D721Med (cell line): ENCODE results near the gene NPAS3.

Source experiments
- DNase-seq: peaks from one replicate; pipeline ENCODE4 v3.0.0; 2011; ENCODE audit warnings: low spot score; ENCODE audit not compliant: insufficient read length
- FAIRE-seq: peaks from 2 replicates; lab custom pipeline; 2011; peaks lifted over from hg19 to GRCh38; lab: Jason Lieb, UNC
- TF ChIP-seq, protein P1 (sequence below): IDR thresholded peaks from 2 replicates; pipeline ENCODE4 v1.5.1; 2012; ENCODE audit warnings: mild to moderate bottlenecking, control low read depth; ENCODE audit not compliant: insufficient read depth; ENCODE audit errors: missing control alignments

NPAS3 gene

DNA sequence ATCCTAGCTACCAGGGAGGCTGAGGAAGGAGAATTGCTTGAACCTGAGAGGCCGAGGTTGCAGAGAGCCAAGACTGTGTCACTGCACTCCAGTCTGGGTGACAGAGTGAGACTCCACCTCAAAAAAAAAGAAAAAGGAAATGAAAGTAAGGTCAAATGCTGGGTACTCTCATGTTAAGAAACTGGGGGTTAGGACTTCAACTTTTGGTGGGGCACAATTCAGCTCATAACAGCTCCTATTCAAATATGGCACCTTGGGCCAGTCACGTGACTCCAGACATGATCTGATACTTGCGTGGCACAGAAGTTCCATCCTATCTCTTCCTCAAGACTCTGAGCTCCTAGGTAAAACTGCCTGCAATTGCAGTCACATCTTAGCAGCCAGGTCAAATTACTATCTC lies 869.5 kb downstream of the NPAS3 start:
- TF ChIP-seq, protein P1, sequence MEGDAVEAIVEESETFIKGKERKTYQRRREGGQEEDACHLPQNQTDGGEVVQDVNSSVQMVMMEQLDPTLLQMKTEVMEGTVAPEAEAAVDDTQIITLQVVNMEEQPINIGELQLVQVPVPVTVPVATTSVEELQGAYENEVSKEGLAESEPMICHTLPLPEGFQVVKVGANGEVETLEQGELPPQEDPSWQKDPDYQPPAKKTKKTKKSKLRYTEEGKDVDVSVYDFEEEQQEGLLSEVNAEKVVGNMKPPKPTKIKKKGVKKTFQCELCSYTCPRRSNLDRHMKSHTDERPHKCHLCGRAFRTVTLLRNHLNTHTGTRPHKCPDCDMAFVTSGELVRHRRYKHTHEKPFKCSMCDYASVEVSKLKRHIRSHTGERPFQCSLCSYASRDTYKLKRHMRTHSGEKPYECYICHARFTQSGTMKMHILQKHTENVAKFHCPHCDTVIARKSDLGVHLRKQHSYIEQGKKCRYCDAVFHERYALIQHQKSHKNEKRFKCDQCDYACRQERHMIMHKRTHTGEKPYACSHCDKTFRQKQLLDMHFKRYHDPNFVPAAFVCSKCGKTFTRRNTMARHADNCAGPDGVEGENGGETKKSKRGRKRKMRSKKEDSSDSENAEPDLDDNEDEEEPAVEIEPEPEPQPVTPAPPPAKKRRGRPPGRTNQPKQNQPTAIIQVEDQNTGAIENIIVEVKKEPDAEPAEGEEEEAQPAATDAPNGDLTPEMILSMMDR, result no peak
- DNase-seq (no peak), FAIRE-seq (no peak)

DNA sequence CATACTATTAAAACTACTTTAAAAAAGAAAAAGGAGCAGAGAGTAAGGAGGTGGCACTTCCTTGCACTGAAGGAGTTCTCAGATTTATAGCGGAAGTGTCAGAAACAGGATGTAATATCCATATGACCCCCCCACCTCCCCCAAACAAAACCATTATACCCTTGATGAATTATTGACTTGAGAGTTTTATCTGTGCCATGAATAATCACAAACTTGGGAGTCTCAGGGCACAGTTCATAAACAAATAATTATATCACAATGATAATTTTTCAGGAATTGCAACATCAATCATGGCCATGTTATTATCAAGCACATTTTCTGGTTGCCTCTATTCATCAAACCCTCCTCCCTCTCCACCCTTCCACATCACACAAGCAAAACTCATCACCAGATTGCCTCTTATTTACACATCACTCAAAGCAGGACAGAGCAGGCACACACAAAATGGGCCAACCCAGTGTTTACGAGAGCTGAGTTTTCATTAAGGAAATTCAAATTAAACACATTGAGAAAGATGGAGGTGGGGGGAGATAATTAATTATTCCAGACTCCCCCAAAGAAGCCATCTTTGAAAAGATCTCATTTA lies 870.8 kb downstream of the NPAS3 start:
- TF ChIP-seq, protein P1, result no peak
- FAIRE-seq, result no peak
- no peak for DNase-seq

DNA sequence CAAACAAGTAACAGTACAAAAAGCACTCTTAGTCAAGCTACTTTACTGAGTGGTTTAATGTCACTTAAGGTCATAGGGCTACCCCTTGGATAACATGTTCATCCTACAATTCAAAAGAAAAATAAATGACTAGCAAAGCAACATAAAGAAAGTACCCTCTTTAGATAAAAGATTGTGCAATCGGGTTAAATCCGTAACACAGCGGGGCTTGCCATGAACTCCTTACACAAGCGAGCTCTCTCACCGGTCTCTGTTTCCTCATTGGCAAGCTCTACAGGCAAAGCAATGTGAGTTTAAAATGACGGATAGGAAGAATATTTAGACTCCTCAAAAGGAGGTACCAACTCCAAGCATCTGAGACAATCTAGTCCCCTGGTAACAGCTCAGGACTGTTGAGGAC lies 871.6 kb downstream of the NPAS3 start:
- DNase-seq, result no peak
- no peak for FAIRE-seq
- TF ChIP-seq, protein P1, result no peak

DNA sequence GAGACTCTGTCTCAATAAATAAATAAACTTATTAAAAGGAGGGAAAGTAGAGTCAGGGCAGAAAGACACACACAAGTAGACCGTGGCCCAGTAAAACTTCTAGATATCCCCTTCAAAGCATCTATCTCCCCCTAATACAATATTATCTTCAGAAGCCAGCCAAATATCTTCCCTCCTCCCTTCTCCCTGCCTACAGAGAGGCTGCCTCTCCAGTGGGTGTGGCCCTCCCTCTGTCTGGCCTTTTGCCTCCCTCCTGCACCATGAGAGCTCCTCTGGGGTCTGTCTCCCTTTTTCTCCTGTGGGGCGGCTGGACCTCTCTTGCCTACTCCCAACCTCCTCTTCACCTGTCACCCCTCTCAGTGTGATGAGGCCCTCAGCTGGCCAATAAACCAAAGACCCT lies 873.0 kb downstream of the NPAS3 start:
- TF ChIP-seq, protein P1, result no peak
- no peak for FAIRE-seq
- no peak for DNase-seq

DNA sequence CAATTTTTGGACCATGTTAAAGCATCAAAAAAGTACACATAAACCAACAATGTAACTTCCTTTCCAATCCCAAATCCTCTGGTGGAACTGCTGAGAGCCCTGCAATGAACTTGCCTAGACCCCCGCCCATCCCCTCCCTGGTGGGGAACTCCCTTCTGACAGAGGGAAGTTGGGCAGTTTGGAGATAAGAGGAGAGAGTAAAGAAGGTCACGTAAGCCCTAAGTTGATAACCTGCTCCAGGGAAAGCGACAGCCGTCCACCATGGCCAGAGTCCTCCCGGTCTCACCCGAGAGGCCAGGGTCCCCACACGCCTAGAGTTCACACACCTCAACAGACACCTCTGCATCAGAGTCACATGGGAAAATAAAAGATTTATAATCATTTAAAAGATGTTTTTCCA lies 873.5 kb downstream of the NPAS3 start:
- FAIRE-seq (no peak), DNase-seq (no peak)
- TF ChIP-seq, protein P1, result no peak

DNA sequence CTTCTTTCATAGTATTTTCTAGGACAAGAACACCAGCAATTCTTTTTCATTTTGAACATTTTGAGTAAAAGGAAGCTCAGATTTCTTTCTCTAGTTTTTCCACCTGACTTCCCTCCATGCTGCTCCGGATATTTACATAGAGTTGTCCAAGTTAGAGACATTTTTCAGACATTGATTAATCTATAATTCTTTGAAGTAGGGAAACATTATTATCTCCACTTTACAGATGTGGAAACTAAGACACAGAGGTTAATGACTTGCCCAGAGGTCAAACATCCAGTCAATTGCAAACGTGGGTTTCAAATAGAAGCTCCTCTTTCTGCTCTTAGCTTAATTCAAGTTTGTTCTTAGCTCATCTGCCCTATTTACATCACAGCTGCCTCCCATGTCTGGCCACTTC lies 873.9 kb downstream of the NPAS3 start:
- DNase-seq (no peak), FAIRE-seq (no peak)
- TF ChIP-seq, protein P1, result no peak

DNA sequence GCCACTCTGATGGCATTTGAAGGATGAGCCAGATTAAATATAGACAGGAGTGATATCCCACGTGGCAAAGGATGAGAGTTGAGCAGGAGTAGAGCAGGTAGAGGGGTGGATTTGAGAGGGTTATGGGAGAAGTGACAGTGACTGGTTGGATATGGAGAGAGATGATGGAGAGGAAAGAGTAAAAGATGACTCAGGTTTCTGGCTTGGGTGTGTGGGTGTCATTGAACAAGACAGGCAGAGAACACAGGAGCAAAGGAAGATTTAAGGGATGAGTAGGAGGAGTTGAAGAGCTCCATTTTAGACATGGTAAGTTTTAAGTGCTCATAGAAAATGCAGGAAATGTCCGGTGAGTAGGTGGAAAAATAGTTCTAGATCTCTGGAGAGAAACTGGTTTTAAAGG lies 875.3 kb downstream of the NPAS3 start:
- TF ChIP-seq, protein P1, result no peak
- FAIRE-seq, result no peak
- no peak for DNase-seq
